GM18868 (cell line): ENCODE data around the gene ACSM5.
"Not testable (repeated sequence)": the region's sequence is repeated elsewhere in the genome, so short reads cannot be mapped to it uniquely, and the experiment has no call there.

Experiments used
- ATAC-seq: cut with Tn5 transposase; IDR thresholded peaks from one replicate; pipeline ENCODE4 v1.9.1; 2021; ENCODE audit warnings: mild to moderate bottlenecking, moderate library complexity; ENCODE audit not compliant: unreplicated experiment

ACSM5 gene

GRCh38 chr16:20446652-20447393 lies 37.5 kb downstream of the ACSM5 start:
- ATAC-seq, result not testable (repeated sequence)

- ATAC-seq, result not testable (repeated sequence)
These were observed 42.0 kb downstream of the ACSM5 start, which contains the start of gene ACSM2A for GRCh38 chr16:20451364-20451763. ACSM2A (plus strand) TSS chr16:20451521; CDS start chr16:20460115, 8,594 bp downstream.

GRCh38 chr16:20453633-20454032 lies 44.3 kb downstream of the ACSM5 start:
- not testable (repeated sequence) for ATAC-seq

- ATAC-seq, result not testable (repeated sequence)
These were observed 49.9 kb downstream of the ACSM5 start for GRCh38 chr16:20459227-20459626.

GRCh38 chr16:20460313-20460712 lies 51.0 kb downstream of the ACSM5 start:
- ATAC-seq, result not testable (repeated sequence)

GRCh38 chr16:20468954-20469353 lies 59.6 kb downstream of the ACSM5 start:
- not testable (repeated sequence) for ATAC-seq

- ATAC-seq, result not testable (repeated sequence)
These were observed 60.6 kb downstream of the ACSM5 start for GRCh38 chr16:20469930-20470329.

GRCh38 chr16:20470732-20471131 lies 61.4 kb downstream of the ACSM5 start:
- ATAC-seq, result not testable (repeated sequence)

- ATAC-seq, result not testable (repeated sequence)
These were observed 67.9 kb downstream of the ACSM5 start for GRCh38 chr16:20477188-20477744.

GRCh38 chr16:20483989-20484388 lies 74.7 kb downstream of the ACSM5 start:
- not testable (repeated sequence) for ATAC-seq

- no peak for ATAC-seq
These were observed 75.4 kb downstream of the ACSM5 start for GRCh38 chr16:20484726-20485125.

GRCh38 chr16:20485408-20485807 lies 76.1 kb downstream of the ACSM5 start:
- ATAC-seq, result no peak
